Epithelial cell of proximal tubule (primary cell): ENCODE results near the gene APOLD1. TPM values are rescaled to one million over a fixed set of nuclear protein-coding genes. Genes with fewer than 3 reads are reported as not detected.

Source experiments
- DNase-seq: peaks from one replicate; pipeline ENCODE4 v3.0.0-alpha.2; 2011; ENCODE audit warnings: low read depth
- H3K4me3 ChIP-seq: 2 replicates; pipeline ENCODE4 v1.5.1; 2011; ENCODE audit warnings: low read depth, mild to moderate bottlenecking, low read length
- CTCF ChIP-seq: conservative IDR thresholded peaks from 2 replicates; pipeline ENCODE4 v1.5.1; 2012; ENCODE audit warnings: low read depth, mild to moderate bottlenecking, low read length
- total RNA-seq: library from RNA; depleted of rRNA; stranded (reverse); fragments of >200 nt; gene quantifications from 2 replicates; pipeline ENCODE4 v1.2.3, GENCODE V29; 2015

APOLD1 gene
- total RNA-seq, 1 donor from 2014 or later, result 3.1 TPM

GRCh38 chr12:12770262-12770661 lies 15.2 kb upstream of the APOLD1 start:
- H3K4me3 ChIP-seq, result no peak overlapping the region
- DNase-seq, result no peak
- TF ChIP-seq CTCF, result no peak

GRCh38 chr12:12774791-12775190 lies 10.7 kb upstream of the APOLD1 start:
- DNase-seq, result no peak
- TF ChIP-seq CTCF, result no peak
- H3K4me3 ChIP-seq, result no peak overlapping the region

- no peak overlapping the region for H3K4me3 ChIP-seq
- no peak for DNase-seq
- no peak for TF ChIP-seq CTCF
Observed at GRCh38 chr12:12776261-12776660, 9.2 kb upstream of the APOLD1 start.

GRCh38 chr12:12777092-12777491 lies 8.4 kb upstream of the APOLD1 start:
- H3K4me3 ChIP-seq, result no peak overlapping the region
- no peak for TF ChIP-seq CTCF
- no peak for DNase-seq

GRCh38 chr12:12779007-12779406 lies 6.5 kb upstream of the APOLD1 start:
- TF ChIP-seq CTCF, result no peak
- DNase-seq, result no peak

GRCh38 chr12:12779529-12779928 lies 5.9 kb upstream of the APOLD1 start:
- H3K4me3 ChIP-seq, result no peak overlapping the region
- DNase-seq, result peak; percentile 40
- no peak for TF ChIP-seq CTCF

More at GRCh38 chr12:12779007-12779406, 6.5 kb upstream of the APOLD1 start:
- H3K4me3 ChIP-seq, result no peak overlapping the region

GRCh38 chr12:12784116-12784515 lies 1.3 kb upstream of the APOLD1 start:
- no peak for DNase-seq
- TF ChIP-seq CTCF, result no peak
- no peak overlapping the region for H3K4me3 ChIP-seq
